ENCODE data around the gene NRL. TPM values are rescaled to one million over a fixed set of nuclear protein-coding genes. Genes with fewer than 3 reads are reported as not detected.

NRL gene
- total and polyA plus RNA-seq, 11 donors: 1.3 to 3.0 (median 2.1) TPM

- TF ChIP-seq CTCF (IDR thresholded peaks at IDR 0.05): no peak
- TF ChIP-seq POLR2A (IDR thresholded peaks at IDR 0.05): no peak
- no peak overlapping the region for H3K27ac ChIP-seq
- no peaks in the 10 kb centered on the region for H3K9me3 ChIP-seq
- peaks cover 0 to 31% (median 5%) of the 10 kb centered on the region in 9 donors for H3K27me3 ChIP-seq
- ATAC-seq (no peak), DNase-seq (peak in 1 of 5 donors; percentile 51)
- H3K4me3 ChIP-seq: no peak overlapping the region
- 81 to 89% (median 86%) methylated on average over 25 to 26 of the region's 26 CpGs for WGBS, 4 donors
- H3K36me3 ChIP-seq: no peaks in the 10 kb centered on the region
- intact Hi-C loops (cut with DNase I): no loop called here
- peaks cover 0 to 6% (median 0%) of the 10 kb centered on the region in 12 donors for H3K4me1 ChIP-seq
These were observed 41.6 kb downstream of the NRL start for GRCh38 chr14:24072881-24073877.

GRCh38 chr14:24072436-24072835 lies 42.3 kb downstream of the NRL start:
- no peak for ATAC-seq
- peak in 1 of 5 donors; percentile 18 for DNase-seq
- no peak for TF ChIP-seq CTCF (IDR thresholded peaks at IDR 0.05)
- TF ChIP-seq POLR2A (IDR thresholded peaks at IDR 0.05): no peak
- H3K36me3 ChIP-seq: no peaks in the 10 kb centered on the region
- peaks cover 0 to 31% (median 5%) of the 10 kb centered on the region in 9 donors for H3K27me3 ChIP-seq
- H3K4me1 ChIP-seq: peaks cover 0 to 6% (median 0%) of the 10 kb centered on the region in 12 donors
- WGBS, 4 donors: 67 to 75% (median 71%) methylated on average over 5 to 7 of the region's 7 CpGs
- intact Hi-C loops (cut with DNase I): no loop called here
- no peaks in the 10 kb centered on the region for H3K9me3 ChIP-seq
- no peak overlapping the region for H3K27ac ChIP-seq
- H3K4me3 ChIP-seq: no peak overlapping the region

- H3K9me3 ChIP-seq: no peaks in the 10 kb centered on the region
- ATAC-seq: no peak
These were observed 42.8 kb downstream of the NRL start for GRCh38 chr14:24071836-24072430.

More at GRCh38 chr14:24071836-24072430, 42.8 kb downstream of the NRL start:
- Histone ChIP-seq H3K27ac (no peak overlapping the region), H3K4me1 (peaks cover 0 to 6% (median 0%) of the 10 kb centered on the region in 12 donors), H3K36me3 (no peaks in the 10 kb centered on the region), H3K4me3 (no peak overlapping the region), H3K27me3 (peaks cover 0 to 31% (median 5%) of the 10 kb centered on the region in 9 donors)
- DNase-seq: no peak
- WGBS, 4 donors: 47 to 76% (median 67%) methylated on average over 12 of the region's 12 CpGs
- TF ChIP-seq CTCF (IDR thresholded peaks at IDR 0.05) (no peak), POLR2A (IDR thresholded peaks at IDR 0.05) (no peak)
- intact Hi-C loops (cut with DNase I): no loop called here

Data from heart left ventricle (tissue), 16 donors.